ENCODE measurements around the gene MUC12.
"Not testable (repeated sequence)": the region's sequence is repeated elsewhere in the genome, so short reads cannot be mapped to it uniquely, and the experiment has no call there.

Gene MUC12, protein sequence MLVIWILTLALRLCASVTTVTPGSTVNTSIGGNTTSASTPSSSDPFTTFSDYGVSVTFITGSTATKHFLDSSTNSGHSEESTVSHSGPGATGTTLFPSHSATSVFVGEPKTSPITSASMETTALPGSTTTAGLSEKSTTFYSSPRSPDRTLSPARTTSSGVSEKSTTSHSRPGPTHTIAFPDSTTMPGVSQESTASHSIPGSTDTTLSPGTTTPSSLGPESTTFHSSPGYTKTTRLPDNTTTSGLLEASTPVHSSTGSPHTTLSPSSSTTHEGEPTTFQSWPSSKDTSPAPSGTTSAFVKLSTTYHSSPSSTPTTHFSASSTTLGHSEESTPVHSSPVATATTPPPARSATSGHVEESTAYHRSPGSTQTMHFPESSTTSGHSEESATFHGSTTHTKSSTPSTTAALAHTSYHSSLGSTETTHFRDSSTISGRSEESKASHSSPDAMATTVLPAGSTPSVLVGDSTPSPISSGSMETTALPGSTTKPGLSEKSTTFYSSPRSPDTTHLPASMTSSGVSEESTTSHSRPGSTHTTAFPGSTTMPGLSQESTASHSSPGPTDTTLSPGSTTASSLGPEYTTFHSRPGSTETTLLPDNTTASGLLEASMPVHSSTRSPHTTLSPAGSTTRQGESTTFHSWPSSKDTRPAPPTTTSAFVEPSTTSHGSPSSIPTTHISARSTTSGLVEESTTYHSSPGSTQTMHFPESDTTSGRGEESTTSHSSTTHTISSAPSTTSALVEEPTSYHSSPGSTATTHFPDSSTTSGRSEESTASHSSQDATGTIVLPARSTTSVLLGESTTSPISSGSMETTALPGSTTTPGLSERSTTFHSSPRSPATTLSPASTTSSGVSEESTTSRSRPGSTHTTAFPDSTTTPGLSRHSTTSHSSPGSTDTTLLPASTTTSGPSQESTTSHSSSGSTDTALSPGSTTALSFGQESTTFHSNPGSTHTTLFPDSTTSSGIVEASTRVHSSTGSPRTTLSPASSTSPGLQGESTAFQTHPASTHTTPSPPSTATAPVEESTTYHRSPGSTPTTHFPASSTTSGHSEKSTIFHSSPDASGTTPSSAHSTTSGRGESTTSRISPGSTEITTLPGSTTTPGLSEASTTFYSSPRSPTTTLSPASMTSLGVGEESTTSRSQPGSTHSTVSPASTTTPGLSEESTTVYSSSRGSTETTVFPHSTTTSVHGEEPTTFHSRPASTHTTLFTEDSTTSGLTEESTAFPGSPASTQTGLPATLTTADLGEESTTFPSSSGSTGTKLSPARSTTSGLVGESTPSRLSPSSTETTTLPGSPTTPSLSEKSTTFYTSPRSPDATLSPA (N-terminal part only)

DNA sequence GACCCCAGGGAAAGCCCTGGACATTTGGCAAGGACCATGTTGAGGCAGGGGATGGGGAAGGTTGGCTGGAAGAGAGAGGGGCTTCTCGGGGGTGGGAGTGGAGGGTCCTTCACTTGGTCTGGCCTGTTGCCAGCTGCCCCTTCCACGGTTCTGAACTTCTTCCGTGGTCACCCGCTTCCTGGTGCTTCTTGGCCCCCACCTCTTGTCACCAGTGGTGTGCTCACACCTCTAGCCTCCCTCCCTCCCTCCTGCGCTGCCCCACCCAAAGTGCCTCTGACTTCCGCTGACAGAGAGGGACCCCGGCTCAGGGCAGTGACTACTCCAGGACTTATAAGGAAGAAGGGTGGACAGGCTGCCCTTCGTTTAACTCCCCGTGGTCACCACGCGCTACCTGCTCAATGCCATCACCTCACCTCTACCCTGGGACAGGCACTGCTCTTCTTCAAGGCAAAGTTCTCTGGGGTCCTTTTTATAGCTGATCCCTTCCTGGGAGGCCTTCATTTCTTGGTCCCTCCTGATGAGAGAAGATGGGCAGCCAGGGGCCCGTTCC is at the start of gene MUC12:
Gene MUC12 (plus strand): TSS at position 500 of the 550 bp plus-strand sequence. CDS start 58 bp downstream, outside the sequence.
- peak; percentile 39 for DNase-seq (ENCODE audit: low spot score)
- in situ Hi-C loops (cut with MboI; ENCODE audit: low sequenced_read_pairs, unreplicated experiment) = loop anchor here (5.0 kb wide), 1 partner anchor 88 kb away; no protein-coding TSS in a partner anchor
- TF ChIP-seq, protein P1, sequence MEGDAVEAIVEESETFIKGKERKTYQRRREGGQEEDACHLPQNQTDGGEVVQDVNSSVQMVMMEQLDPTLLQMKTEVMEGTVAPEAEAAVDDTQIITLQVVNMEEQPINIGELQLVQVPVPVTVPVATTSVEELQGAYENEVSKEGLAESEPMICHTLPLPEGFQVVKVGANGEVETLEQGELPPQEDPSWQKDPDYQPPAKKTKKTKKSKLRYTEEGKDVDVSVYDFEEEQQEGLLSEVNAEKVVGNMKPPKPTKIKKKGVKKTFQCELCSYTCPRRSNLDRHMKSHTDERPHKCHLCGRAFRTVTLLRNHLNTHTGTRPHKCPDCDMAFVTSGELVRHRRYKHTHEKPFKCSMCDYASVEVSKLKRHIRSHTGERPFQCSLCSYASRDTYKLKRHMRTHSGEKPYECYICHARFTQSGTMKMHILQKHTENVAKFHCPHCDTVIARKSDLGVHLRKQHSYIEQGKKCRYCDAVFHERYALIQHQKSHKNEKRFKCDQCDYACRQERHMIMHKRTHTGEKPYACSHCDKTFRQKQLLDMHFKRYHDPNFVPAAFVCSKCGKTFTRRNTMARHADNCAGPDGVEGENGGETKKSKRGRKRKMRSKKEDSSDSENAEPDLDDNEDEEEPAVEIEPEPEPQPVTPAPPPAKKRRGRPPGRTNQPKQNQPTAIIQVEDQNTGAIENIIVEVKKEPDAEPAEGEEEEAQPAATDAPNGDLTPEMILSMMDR (IDR thresholded peaks at IDR 0.05; ENCODE audit: borderline replicate concordance, control extremely low read depth, extremely low read depth, insufficient read depth, missing control alignments) = no peak

DNA sequence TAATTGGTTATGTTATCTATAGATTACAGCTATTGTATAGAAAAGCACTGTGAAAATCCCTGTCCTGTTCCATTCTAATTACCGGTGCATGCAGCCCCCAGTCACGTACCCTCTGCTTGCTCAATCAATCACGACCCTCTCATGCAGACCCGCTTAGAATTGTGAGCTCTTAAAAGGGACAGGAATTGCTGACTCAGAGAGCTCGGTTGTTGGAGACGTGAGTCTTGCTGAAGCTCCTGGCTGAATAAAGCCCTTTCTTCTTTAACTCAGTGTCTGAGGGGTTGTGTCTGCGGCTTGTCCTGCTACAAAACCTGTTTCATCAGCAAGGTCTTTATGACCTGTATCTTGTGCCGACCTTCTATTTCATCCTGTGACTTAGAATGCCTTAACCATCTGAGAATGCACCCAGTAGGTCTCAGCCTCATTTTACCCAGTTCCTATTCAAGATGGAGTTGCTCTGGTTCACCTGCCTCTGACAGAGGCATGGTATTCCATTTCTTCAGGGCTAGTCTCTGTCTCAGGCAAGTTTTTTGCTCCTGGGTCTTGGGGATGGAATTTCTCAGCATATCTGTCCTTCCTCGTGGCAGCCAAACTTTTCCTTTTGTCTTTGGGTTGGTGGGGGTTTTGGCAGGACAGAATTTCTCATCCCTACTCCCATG is 49.5 kb upstream of the MUC12 start:
- in situ Hi-C loops (cut with MboI; ENCODE audit: low sequenced_read_pairs, unreplicated experiment) = not testable (repeated sequence)

DNA sequence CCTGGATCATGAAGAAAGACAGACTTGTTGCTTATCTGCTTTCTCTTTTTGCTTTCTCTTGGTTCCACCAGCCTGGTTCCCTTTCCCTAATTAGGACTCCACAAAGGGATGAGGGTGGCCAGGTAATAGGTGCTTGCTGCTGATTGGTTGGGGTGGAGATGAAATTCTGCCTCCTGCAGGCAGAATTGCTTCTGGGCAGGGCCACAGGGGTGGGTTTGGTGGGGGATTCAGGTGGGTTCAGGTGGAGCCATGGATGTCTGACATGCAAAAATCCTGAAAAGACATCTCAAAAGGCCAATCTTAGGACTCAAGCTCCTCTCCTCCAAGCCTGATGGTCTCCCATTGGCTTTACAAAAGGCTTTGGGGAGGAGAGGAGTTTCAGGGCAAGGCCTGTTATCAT is 48.3 kb upstream of the MUC12 start:
- TF ChIP-seq, protein P1 (IDR thresholded peaks at IDR 0.05; ENCODE audit: borderline replicate concordance, control extremely low read depth, extremely low read depth, insufficient read depth, missing control alignments) = no peak
- no peak for DNase-seq (ENCODE audit: low spot score)
- in situ Hi-C loops (cut with MboI; ENCODE audit: low sequenced_read_pairs, unreplicated experiment) = no loop called here

More for the DNA sequence above, 49.5 kb upstream of the MUC12 start:
- DNase-seq (ENCODE audit: low spot score) = not testable (repeated sequence)

DNA sequence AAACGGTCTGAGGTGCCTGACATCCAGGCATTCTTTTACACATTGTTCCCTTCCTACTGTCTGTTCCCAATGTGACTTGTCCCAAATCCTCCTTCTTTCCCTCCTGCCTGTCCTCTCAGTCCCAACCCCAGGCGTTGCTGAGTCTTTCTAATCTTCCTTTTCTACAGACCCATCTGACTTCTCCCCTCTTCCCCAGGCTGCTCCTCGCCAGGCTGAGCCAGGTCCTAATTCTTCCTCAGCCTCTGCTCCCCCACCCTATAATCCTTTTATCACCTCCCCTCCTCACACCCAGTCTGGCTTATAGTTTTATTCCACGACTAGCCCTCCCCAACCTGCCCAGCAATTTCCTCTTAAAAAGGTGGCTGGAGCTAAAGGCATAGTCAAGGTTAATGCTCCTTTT is 45.7 kb upstream of the MUC12 start:
- DNase-seq (ENCODE audit: low spot score); in situ Hi-C loops (cut with MboI; ENCODE audit: low sequenced_read_pairs, unreplicated experiment): not testable (repeated sequence)

DNA sequence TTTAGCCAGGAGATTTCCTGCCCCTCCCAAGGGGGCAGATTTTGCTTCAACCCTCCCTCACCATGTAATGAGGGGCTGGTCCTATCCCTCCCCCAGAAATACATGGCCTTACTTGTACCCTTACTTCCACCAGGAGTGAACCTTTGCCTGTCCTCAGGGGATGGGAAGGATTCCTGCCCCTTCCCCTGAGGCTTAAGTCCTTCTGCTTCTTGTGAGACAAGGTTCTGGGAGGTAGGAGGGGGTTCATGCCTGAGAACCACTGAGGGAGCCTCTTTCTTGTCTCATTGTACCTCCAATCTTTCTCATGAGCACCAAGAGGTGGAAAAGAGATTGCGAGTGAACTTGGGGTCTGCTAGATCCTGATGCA is 39.6 kb upstream of the MUC12 start:
- TF ChIP-seq, protein P1 (IDR thresholded peaks at IDR 0.05; ENCODE audit: borderline replicate concordance, control extremely low read depth, extremely low read depth, insufficient read depth, missing control alignments) = no peak
- no peak for DNase-seq (ENCODE audit: low spot score)
- in situ Hi-C loops (cut with MboI; ENCODE audit: low sequenced_read_pairs, unreplicated experiment) = no loop called here

DNA sequence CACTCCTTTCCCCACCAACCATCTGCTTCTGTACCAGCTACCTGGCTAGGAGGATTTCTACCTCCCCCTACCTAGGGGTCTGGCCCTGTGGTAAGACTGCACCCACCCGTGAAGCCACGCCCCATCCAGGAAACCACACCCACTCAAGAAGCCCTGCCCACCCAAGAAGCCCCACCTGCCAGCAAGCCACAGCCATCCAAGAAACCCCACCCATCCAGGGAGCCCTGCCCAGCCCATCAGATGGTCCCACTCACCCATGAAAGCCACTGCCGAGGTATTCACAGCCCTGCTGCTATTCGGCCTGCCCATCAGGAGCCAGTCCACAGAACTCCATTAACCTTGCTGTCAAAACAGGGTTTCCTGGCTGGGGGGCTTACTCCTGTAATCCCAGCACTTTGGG is 35.6 kb upstream of the MUC12 start:
- in situ Hi-C loops (cut with MboI; ENCODE audit: low sequenced_read_pairs, unreplicated experiment) = no loop called here
- TF ChIP-seq, protein P1 (IDR thresholded peaks at IDR 0.05; ENCODE audit: borderline replicate concordance, control extremely low read depth, extremely low read depth, insufficient read depth, missing control alignments) = no peak
- no peak for DNase-seq (ENCODE audit: low spot score)

DNA sequence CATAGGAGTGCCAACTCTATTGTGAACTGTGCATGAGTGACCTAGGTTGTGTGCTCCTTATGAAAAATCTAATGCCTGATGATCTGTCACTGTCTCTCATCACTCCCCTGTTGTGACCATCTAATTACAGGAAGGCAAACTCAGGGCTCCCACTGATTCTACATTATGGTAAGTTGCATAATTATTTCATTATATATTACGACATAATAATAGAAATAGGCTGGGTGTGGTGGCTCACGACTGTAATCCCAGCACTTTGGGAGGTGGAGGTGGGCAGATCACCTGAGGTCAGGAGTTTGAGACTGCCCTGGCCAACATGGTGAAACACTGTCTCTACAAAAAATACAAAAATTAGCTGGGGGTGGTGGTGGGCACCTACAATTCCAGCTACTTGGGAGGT is 34.0 kb upstream of the MUC12 start:
- in situ Hi-C loops (cut with MboI; ENCODE audit: low sequenced_read_pairs, unreplicated experiment); DNase-seq (ENCODE audit: low spot score): not testable (repeated sequence)

DNA sequence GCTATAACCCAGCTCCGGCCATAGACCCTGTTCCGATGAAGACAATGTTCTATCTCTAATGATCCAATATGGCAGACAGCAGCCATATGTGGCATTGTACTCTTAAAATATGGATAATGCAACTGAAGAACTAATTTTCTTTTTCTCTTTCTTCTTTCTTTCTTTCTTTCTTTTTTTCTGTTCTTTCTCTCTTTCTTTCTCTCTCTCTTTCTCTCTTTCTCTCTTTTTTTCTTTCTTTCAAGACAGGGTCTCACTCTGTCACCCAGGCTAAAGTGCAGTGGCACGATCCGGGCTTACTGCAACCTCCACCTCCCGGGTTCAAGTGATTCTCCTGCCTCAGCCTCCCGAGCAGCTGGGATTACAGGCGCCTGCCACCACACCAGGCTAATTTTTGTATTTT is 33.2 kb upstream of the MUC12 start:
- DNase-seq (ENCODE audit: low spot score); in situ Hi-C loops (cut with MboI; ENCODE audit: low sequenced_read_pairs, unreplicated experiment): not testable (repeated sequence)
